HG03439 (cell line): ENCODE measurements around the gene AMT.
"Not testable (repeated sequence)": the region's sequence is repeated elsewhere in the genome, so short reads cannot be mapped to it uniquely, and the experiment has no call there.

ENCODE experiments used
- ATAC-seq: cut with Tn5 transposase; IDR thresholded peaks from one replicate; pipeline ENCODE4 v1.9.1; 2021; ENCODE audit warnings: mild to moderate bottlenecking, moderate library complexity; ENCODE audit not compliant: unreplicated experiment

AMT gene

GRCh38 chr3:49424816-49425215, 2.5 kb upstream of the AMT start:
- no peak for ATAC-seq

DNA sequence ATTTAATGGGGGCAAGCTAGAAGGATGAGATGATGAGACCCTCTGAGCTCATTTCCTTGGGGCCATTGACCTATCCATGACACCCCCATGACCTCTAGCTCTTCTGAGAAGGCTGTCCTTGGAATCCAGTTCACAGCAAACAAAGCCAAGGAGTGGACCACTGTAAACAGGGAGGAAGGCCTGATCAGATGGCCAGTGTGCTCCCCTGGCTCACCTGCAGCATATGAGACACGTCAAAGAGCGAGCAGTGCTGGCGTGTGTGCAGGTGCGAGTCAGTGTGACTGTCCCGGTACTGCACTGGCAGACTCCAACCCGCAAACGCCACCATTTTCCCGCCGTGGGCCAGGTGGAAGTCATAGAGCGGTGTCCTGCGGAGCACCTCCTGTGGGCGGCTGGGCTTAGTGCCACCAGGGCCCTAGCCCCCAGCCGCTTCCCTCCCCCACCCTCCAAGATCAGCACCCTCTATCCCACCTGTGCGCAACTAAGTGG, 339 bp downstream of the AMT start:
- no peak for ATAC-seq

DNA sequence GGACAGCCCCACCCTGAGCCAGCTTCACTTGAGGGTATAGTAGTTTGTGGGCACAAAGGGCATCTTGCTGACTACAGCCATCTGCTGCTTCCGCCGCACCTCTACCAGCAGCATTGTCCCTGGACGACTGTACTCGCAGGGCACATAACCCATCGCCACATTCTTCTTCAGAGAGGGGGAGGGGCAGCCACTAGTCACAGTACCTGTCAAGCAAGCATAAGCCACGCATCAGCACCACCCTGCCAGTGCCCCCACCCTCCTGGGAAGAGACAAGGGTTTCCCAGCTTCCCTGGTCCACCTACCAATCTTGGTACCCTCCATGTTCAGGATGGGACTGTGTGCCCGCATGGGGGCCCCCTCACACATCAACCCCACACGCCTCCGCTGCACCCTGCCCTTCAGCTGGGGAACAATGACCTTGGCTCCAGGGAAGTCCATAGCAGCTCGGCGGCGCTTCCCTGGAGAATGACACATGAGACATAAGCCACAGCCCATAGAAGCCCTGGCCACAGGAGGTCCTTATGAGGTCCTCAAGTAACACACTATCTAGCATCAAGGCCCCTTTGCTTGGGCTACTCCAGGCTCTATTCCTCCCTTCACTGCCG, 4.7 kb downstream of the AMT start:
- no peak for ATAC-seq

DNA sequence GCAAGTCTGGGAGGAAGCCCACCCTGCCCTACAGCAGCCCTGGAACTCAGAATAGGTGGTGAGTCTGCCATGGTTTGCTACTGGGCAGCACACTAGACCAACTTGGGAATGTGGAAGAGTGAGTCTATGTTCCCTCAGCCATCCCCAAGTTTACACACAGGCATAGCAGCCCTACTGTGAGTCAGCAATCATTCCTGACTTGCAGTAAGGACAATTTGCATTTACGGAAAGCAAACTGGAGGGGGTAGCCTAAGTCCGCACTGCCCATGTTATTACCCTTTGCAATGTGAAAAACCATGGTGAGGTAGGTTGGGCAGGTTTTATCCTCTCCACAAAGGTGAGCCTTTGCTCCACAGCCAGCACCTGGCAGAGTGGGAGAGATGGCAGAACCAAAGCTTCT, 5.4 kb downstream of the AMT start:
- ATAC-seq = no peak

DNA sequence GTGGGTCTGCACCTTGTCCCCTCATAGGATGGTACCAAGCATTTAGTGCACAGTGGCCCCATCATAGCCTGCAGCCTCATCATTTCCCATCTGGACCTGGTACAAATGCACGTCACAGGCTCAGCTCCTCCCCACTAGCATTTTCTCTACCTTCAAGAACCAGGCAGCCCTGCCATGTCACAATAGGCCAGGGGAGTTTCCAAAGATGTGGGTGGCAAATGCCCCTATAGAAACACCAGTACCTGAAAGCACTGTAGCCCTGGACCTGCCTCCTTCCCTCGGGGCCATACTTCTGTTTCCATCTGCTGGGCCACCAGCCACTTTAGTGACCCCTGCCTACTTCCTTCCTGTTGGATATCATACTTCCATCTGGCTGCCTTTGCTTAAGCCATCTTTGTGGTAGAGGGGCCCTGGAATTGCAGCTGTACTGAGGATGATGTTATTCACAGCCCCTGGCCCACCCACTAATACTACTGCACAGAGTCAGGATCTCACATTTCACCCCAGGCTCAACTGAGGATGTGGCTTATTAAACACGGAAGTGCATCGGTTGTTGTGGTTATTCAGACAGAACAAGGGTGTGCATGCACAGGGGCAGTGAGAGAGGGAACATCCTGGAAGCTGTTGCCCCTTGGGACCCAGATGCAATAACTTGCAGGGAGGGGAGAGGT, 6.2 kb downstream of the AMT start:
- no peak for ATAC-seq

DNA sequence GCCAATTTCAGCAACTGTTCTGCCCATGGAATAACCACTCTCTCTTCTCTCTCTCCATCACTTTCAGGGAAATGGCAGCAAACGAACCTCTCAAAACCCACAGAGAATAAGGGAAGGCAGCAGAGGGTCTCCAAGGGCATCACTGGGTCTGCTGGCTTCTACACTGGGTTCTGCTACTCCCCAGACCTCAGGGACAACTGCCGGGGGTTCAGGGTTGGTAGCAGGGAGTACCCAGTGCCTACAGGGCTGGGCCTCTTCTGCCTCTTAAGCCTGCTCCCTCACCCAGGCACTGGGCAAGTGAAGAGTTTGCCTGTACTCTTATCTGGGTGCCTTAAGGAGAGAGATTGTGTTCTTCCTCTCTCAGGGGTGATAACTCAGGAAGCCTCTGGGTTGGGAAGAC, 7.5 kb downstream of the AMT start:
- no peak for ATAC-seq

DNA sequence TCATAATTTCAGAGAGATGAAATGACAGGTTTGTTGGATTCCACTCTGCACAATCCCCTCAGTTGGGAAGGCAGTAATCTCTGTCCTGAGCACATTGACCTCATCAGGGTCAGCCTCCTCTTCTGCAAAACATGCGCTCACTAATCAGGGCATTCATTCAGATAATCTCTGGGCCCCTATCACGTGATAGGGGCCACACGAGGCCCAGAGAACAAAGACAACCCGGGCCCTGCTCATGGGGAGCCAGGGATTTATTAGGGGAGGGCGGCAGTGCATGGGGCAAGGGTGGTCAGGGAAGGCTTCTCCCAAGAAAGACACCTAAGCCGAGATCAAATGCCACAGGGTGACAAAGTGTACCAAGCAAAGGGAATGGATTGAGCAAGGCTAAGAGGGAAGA, 8.9 kb downstream of the AMT start:
- no peak for ATAC-seq

GRCh38 chr3:49412632-49413337, 9.5 kb downstream of the AMT start:
- no peak for ATAC-seq

- ATAC-seq = peak; percentile 82
Measured at GRCh38 chr3:49411968-49412631, 10.2 kb downstream of the AMT start, which contains the start of the genes RHOA and TCTA. Gene RHOA (minus strand): TSS chr3:49411976. CDS start chr3:49375589, 36,387 bp downstream. Gene TCTA (plus strand): TSS chr3:49412423. CDS start chr3:49412427, 4 bp downstream.

- ATAC-seq = peak; percentile 29
Measured at GRCh38 chr3:49411535-49411967, 10.7 kb downstream of the AMT start.

DNA sequence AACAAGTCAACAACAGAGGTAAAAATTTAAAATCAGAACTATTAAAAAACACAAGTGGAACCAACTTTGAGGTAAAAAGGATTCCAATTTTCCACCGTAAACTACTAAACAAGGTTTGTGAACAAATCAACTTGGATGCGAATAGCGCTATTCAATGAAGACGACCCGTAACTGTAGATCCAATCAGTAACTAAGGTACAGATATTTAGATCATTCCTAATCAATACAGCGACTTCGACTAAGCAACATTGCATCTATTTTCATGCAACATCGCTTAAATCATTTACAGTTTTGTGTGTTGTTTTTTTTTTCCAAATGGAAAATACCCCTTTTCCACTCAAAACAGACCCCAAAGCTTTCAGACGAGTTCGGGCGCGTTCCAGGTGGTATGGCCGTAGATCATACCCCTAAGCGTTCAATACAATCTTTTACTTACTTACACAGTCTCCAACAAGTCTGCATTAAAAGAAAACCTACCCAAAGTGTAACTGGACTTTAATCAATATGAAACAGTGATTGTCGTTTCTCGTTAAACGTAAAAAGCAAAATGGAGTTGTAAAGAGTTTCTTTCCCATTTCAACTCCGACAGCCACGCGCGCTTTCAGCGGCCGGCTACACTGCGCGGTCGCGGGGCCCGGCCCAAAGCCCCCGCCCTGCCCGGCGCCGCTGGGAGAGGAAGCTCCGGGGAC, 11.3 kb downstream of the AMT start:
- no peak for ATAC-seq

DNA sequence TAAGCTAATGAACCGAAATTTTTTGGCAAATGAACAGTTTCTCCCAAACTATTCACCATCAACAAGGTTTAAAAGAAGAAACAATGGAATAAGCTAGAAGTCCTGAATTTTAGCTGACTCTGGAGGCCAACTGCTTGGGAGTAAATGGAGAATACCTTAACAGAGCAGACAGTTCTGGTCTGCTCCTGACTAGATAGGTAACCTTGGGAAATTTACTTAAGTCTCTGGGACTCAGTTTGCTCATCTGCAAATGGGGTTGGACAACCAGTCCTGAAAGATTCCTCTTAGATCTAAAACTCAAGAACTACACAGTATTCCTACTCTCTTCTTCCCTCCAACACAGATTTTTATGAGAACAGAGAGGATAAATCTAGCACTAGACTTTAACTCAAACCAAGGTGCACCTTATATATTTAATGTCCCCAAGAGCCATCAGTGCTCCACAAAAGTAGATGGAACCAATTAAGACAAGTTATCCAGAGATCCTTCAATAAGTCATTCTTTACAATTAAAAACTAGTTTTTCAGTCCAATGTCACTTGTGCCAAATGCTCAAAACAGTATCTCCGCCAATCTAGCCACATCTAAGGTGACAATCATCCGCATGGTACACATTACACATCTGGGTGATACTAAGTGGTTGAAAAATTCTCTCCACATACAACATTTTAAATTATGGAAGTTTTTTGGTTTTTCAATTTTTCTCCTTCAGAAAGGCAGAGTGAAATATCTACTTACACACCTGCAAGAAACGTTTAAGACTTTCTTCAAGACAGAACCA, 12.0 kb downstream of the AMT start:
- ATAC-seq = no peak

- ATAC-seq = no peak
Measured at GRCh38 chr3:49406571-49407565, 15.4 kb downstream of the AMT start.

GRCh38 chr3:49405570-49405969, 16.7 kb downstream of the AMT start:
- not testable (repeated sequence) for ATAC-seq

DNA sequence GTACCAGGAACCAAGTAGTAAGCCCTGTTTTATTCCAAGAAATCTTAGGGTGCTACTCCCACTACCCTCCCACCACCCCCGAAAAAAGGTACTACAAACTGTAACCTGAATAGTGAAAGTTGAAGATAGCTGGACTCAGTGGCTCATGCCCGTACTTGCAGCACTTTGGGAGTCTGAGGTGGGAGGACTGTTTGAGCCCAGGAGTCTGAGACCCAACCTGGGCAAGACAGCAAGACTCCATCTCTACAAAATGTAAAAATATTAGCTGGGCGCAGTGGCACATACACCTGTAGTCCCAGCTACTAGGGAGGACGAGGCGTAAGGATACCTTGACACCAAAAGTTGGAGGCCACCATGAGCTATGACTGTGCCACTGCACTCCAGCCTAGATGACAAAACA, 18.4 kb downstream of the AMT start:
- ATAC-seq = no peak

DNA sequence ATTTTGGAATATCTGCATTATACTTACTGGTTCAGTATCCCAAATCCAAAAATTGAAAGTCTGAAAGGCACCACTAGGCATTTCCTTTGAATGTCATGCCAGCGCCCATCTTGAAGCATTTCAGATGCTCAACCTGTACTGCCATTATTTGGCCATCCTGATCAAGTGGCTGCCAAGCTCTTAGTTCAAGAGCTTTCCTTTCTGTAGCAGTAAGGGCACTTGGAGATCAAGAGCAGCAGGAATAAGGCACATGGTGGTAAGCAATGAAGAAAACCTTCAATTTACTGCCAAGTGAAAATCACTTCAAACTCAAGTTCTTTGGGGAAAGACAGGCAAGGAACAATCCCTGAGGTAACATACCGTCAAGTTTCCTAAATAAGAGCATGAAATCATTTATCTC, 20.5 kb downstream of the AMT start:
- ATAC-seq = no peak

GRCh38 chr3:49399461-49399860, 22.8 kb downstream of the AMT start:
- ATAC-seq = no peak

DNA sequence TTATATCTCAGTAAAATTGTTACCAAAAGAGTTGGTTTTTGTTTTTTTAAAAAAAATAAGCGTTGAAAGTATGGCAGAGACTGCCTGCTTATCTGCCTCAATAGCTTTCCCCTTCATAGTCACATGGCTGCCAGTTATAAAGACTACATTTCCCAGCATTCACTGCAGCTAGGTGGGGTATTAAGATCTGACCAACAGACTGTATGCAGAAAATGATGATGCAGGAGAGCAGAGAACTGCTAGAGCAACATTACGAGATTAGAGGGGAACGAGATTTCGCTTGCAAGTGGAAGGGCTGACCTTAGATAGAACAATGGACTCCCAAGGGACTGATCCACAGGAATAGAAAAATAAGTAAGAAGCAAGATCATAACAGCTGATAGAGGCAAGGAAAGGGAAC, 24.8 kb downstream of the AMT start:
- no peak for ATAC-seq

DNA sequence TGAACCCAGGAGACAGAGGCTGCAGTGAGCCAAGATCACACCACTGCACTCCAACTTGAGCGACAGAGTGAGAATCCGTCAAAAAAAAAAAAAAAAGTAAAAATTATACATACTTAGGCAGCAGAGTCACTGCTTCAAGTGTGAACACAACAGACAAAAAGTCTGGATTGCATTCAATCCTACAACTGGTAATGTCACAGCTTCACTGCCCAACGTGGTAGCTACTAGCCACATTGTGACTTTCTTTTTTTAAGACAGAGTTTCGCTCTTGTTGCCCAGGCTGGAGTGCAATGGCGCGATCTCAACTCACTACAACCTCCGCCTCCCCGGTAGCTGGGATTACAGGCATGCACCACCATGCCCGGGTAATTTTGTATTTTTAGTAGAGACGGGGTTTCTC, 31.0 kb downstream of the AMT start:
- ATAC-seq = not testable (repeated sequence)
